ENCODE data around the gene LRRC57. TPM values are rescaled to one million over a fixed set of nuclear protein-coding genes. Genes with fewer than 3 reads are reported as not detected.
A peak's percentile ranks its signal among the peaks of the same experiment; 100 is the strongest.

Gene LRRC57
- total and polyA plus RNA-seq, 2 of the 8 experiments (the other 6 are each of a cell fraction or from before 2014, with no cell fraction given) = 5.0 to 12.7 TPM

- TF ChIP-seq GTF2F1 (IDR thresholded peaks at IDR 0.05; ENCODE audit: borderline replicate concordance, low read depth, low read length) (no peak), SIRT6 (IDR thresholded peaks at IDR 0.05; ENCODE audit: low read length) (no peak), JUND (IDR thresholded peaks at IDR 0.05; ENCODE audit: low read length) (peak; percentile 93), NANOG (IDR thresholded peaks at IDR 0.05; ENCODE audit: insufficient read depth, low read depth, low read length, poor library complexity, severe bottlenecking) (no peak), HDAC2 (IDR thresholded peaks at IDR 0.05; ENCODE audit: borderline replicate concordance in 1 of 2, low read depth in 2 of 2, low read length in 2 of 2) (peak in 1 of 2 experiments; percentile 66; a peak in 1 of 4 replicates), POLR2A (IDR thresholded peaks at IDR 0.05; ENCODE audit: control extremely low read depth in 1 of 2, low read depth in 2 of 2, low read length in 2 of 2) (peak; percentile 87 to 93; a peak in 2 of 3 replicates), GABPA (IDR thresholded peaks at IDR 0.05; ENCODE audit: borderline replicate concordance, insufficient read depth, low read length) (no peak; the same call in 1 of the 2 replicates), SP2 (IDR thresholded peaks at IDR 0.05; ENCODE audit: low read length) (no peak)
Observed at GRCh38 chr15:42548249-42549031, at the start of gene LRRC57, which contains the start of gene HAUS2 (continued).
